Choroid plexus epithelial cell (primary cell): ENCODE results near the gene KCNIP1.

Experiments used
- DNase-seq: peaks from one replicate; pipeline ENCODE4 v3.0.0-alpha.2; 2010; ENCODE audit warnings: low read depth
- H3K4me3 ChIP-seq: 2 replicates; pipeline ENCODE4 v1.5.1; 2011; ENCODE audit warnings: low read depth, mild to moderate bottlenecking, control low read depth, low read length, moderate library complexity
- CTCF ChIP-seq: conservative IDR thresholded peaks from 2 replicates; pipeline ENCODE4 v1.5.1; 2011; ENCODE audit warnings: low read depth, mild to moderate bottlenecking, control low read depth, inconsistent platforms, low read length, moderate library complexity

Gene KCNIP1

GRCh38 chr5:170783498-170784247 lies 279.9 kb downstream of the KCNIP1 start, which contains the start of gene GABRP:
TSS of gene GABRP (plus strand) at chr5:170783725. CDS start at chr5:170788616, 4,891 bp downstream.
- H3K4me3 ChIP-seq = no peak within 1 kb of the TSS
- no peak for DNase-seq
- TF ChIP-seq CTCF = no peak

- TF ChIP-seq CTCF = no peak
- DNase-seq = no peak
These were observed 281.6 kb downstream of the KCNIP1 start for GRCh38 chr5:170785416-170785815.

More at GRCh38 chr5:170785416-170785815, 281.6 kb downstream of the KCNIP1 start:
- H3K4me3 ChIP-seq = no peak overlapping the region
